ENCODE data around the gene MED15.

DNA sequence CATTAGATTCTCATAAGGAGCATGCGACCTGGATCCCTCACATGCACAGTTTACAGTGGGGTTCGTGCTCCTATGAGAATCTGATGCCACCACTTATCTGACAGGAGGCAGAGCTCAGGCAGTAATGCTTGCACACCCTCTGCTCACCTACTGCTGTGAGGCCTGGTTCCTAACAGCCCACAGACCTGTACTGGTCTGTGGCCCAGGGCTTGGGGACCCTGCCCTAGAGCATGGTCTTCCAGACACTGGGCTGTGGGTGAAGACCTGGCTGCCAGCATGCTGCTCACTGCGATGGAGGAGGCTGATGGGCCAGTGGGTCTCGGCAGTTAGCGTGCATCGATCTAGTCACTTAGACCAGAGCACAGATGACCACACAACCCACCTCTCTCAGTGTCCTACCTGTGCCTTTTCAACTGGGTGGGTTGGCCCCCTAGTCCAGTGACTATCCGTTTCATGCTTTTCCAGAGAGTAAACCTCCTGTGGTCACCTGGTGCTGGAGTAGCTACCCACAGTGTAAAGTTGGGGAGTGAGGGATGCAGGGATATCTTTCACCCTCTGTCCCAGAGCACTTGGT, 21.1 kb downstream of the MED15 start:
- TF ChIP-seq NANOG (IDR thresholded peaks at IDR 0.05; ENCODE audit: borderline replicate concordance) (no peak), EZH2 (IDR thresholded peaks at IDR 0.05; ENCODE audit: low read depth, unreplicated experiment) (no peak), ZNF114 (CRISPR knock-in tag; IDR thresholded peaks at IDR 0.05) (no peak)
- TF ChIP-seq, protein P1, sequence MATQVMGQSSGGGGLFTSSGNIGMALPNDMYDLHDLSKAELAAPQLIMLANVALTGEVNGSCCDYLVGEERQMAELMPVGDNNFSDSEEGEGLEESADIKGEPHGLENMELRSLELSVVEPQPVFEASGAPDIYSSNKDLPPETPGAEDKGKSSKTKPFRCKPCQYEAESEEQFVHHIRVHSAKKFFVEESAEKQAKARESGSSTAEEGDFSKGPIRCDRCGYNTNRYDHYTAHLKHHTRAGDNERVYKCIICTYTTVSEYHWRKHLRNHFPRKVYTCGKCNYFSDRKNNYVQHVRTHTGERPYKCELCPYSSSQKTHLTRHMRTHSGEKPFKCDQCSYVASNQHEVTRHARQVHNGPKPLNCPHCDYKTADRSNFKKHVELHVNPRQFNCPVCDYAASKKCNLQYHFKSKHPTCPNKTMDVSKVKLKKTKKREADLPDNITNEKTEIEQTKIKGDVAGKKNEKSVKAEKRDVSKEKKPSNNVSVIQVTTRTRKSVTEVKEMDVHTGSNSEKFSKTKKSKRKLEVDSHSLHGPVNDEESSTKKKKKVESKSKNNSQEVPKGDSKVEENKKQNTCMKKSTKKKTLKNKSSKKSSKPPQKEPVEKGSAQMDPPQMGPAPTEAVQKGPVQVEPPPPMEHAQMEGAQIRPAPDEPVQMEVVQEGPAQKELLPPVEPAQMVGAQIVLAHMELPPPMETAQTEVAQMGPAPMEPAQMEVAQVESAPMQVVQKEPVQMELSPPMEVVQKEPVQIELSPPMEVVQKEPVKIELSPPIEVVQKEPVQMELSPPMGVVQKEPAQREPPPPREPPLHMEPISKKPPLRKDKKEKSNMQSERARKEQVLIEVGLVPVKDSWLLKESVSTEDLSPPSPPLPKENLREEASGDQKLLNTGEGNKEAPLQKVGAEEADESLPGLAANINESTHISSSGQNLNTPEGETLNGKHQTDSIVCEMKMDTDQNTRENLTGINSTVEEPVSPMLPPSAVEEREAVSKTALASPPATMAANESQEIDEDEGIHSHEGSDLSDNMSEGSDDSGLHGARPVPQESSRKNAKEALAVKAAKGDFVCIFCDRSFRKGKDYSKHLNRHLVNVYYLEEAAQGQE (IDR thresholded peaks at IDR 0.05; ENCODE audit: unreplicated experiment): no peak
